Right hindlimb (tissue), 1 donor: Measurements from ENCODE around the gene CRYAA.
A peak's percentile ranks its signal among the peaks of the same experiment; 100 is the strongest.

Source experiments
- DNase-seq: peaks from one replicate; pipeline ENCODE4 v3.0.0-alpha.2; 2018

Gene CRYAA

DNA sequence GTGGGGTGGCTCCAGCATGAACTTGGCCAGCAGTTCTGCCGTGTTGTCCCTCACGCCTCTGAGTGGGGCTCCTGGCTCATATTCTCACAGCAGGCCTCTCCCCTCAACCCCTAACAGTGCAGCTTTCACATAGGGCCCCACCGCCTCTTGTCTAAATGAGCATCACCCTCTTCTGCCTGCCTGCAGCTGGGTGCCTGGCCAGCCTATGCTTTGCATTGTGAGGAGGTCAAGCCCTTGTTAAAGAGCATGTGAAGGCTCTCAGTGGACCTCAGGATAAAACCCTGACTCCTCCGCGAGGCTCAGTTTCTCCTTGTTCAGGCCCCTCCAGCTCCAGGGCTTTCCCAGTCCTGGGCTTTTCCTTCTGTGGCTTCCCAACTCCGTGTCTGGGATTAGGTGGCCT, 34.8 kb downstream of the CRYAA start:
- peak; percentile 2 for DNase-seq

DNA sequence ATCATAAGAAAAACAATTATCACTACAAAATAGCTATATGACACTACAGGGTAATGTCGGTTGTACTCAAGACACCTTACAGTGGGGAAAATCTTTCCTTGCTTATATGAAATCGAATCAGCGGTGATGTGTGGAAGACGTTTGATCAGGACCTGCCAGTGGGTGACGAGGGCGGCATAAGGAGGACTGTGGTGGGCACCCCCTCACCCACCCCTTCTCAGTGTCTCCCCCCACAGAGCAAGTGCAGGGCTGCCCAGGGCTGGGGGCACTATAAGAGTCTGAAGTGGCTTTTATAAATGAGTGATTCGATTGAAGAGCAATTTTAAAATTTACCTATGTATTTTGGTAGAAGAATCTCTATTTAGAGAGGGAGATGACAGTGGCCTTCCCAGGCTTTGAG, 35.8 kb downstream of the CRYAA start:
- DNase-seq: peak; percentile 4

DNA sequence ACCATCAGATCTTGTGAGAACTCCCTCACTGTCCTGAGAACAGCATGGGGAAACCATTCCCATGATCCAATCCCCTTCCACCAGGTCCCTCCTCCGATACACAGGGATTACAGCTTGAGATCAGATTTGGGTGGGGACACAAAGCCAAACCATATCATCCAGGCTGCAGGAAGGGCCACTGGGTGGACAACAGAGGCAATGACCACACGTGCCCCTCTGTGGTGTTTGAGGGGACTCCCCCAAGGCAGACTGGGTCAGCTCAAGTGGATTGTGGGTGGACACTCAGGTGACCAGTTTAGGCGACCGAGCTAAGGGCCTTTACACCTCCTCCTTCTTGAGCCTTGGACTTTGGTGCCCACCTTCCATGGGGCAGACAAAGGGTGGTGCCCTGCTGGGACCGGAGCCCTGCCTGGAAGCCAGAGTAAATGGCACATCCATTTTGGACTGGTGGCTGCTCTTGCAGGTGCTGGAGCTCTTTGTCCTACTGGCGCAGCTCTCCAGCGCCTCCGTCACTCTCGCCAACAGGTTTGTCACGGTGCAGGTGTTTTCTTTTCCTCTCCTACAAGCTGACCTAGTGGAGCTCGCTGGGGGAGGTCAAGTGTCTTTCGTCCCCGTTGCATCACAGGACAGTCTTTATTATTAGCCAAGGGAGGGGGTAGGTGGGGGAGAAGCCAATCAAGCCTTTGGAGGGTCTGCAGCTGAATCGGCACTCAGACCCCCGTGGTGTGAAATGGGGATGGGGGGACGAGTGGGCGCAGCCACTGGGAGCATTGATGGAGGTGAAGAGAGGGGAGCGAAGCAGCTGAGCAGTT, 37.6 kb downstream of the CRYAA start:
- peak; percentile 3 for DNase-seq

DNA sequence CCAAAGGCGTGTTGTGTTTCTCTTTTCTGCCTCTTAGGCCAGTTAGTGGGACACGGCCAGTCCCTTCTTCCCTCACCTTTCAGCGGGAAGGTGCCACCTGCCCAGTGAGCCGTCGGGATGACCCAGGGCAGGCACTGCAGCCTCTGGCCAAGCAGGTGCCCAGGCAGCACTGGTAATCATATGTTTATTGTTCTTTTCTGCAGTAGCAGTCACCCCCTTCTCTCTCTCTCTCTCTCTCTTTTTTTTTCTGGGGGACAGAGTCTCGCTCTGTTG, 38.2 kb downstream of the CRYAA start:
- peak; percentile 7 for DNase-seq

DNA sequence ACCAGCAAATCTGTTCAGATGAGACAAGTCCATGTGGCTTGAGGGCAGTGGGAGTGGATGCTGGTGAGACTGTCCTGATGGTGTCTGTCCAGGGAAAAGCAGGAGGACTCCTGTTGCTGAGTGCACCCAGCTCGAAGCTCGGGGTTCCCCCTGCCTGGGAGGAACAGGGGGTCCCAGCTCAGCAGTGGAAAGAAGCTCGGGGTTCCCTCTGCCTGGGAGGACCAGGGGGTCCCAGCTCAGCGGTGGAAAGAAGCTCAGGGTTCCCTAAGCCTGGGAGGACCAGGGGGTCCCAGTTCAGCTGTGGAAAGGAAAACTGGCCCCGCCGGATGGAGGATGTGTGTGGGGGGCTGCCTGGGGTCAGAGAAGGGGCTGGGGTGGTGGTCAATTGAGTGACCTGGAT, 39.1 kb downstream of the CRYAA start:
- peak; percentile 9 for DNase-seq

DNA sequence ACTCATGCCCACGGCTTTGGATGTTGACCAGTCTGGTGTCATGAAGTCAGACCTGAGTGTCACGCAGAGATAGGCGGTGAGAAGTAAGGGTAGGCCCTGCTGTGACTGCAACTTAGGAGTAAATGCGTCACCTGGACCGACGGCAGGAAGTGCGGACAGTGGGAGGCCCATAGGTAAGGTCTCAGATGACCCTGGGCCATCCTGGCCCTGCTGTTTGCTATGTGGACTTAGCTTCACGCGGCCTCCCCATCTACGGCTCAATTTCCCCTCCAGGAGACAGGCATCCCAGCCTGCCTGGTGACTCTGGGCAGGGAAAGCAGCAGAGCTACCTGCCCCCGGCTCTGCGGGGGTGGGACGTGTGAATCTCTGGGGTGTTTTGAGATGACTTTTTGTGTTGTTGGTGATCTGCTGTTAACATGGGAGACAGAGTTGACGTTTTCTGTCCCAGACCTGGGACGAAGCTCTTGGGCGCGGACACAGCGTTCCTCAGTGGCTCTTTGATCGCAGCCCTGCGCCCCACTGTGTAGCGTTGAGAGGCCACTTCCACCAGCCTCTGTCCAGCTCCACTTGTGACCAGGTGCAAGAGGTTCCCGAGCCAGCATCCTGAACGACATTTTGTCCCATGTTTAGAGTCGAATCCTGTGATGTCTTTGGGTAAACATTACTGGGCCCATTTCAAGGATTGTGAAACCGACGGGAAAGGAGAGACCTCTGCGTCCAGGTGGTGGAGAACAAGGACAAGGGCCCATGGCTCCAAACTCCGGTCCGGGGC, 39.9 kb downstream of the CRYAA start:
- DNase-seq: peak; percentile 12

DNA sequence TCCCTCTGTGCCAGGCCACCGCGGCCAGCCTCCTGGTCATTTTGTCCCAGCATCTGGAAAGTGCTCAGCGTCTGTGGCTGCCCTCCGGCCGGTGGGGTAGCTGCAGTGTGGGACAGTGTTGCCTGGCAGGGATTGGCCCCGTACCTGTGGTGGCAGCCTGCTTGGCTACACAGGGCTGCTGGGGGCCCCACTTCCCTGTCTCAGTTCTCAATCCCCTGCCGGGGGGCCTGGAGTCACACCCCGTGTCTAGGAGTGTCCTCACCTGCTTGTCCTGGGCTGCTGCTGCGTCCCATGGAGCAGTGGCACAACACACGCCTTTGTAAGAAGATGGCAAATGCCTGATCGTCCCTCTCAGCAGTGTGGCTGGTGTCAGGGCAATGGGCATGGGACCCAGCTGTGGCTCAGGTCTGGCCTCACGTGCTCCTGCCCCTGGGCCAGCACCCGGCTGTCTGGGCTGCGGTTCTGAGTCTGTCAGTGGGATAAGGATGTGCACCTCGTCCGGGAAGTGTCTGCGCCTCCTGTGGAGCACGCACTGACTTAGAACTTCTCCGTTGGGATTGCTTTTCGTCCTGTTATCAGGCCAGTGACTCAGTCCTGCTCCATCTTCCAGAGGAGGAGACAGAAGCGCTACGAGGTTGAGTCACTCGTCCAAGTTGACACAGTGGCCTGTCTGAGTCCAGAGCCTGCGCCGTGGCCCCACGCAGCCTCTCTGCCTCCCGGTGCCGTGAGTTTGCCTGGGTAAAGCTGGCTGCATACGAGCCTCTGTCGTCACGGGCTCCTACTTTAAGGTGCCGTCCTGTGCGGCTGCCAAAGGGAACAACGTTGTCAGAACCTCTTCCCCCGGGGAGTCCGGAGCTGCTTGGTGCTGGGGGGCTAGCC, 41.0 kb downstream of the CRYAA start:
- peak; percentile 11 for DNase-seq

DNA sequence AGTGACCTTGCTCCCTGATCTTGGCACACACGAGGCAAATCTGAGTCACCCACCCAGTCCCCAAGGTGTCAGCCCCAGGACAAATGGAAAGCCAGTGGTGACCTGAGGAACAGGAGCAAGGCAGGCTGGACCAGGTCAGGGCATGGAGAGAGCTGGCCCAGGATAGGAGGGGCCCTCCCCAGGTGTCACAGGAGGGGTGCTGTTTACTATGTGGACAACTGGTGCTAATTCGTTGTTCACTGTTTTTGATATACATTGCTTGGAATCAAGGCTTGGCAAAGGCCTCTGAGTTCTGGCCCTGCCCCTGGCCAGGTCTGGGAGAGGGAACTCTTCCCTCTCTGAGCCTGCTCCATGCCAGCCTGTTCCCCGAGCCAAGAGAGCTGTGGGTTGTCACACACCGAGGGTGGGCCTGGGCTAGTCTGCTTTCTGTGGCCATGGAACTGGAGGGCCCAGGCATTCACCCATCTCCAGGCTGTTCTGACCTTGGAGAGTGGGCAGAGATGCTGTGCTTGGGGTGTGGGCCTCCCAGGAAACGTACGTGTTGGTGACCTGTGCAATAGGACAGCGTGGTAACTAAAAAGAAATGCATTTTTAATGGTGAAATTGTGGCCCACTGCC, 41.8 kb downstream of the CRYAA start:
- peak; percentile 12 for DNase-seq

DNA sequence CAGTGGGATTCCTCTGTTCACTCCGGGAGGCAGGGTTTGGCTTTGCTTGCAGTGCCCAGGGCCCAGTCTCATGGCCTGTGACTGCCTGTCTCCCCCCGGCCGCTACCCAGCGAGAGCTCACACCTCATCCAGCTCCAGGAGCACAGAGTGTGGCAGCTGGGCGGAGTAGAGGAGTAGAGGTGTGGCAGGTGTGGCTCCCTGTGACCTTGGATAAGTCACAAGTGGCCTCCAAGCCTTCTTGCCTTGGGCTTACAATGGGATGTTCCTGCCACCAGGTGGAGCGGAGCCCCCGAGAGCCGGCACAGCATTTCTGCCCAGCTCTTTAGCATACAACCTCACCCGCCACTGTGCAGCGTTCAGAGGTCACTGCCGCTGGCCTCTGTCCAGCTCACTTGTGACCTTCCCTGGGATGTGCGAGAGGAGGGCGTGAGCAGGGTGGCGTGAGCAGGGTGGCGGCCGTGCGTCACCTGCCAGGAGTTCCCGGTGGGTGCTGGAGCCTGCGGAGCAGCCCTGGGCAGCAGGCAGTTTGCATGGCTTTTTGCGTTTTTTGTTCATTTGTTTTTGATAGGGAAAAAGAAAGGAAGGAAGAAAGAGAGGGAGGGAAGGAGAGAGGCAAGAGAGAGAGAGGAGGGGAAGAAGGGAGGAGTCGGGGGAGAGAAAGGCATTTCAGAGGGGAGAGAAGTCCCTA, 42.4 kb downstream of the CRYAA start:
- DNase-seq: peak; percentile 39

DNA sequence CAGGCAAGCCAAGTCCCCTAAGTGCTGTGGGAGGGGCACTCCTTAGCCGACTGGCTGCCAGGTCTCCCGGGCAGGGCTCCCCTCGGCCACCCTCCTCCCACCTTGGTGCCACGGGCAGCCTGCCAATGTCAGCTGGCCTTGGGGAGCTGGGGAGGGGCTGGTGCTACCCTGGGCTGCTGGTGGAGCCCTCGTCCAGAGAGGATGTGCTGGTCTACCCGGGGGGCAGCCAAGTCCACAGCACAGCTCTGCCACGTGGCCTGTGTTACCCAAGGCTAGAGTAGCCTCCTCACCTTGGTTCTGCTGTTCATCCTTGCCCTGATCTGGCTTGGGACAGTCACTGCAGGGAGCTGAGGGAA, 42.9 kb downstream of the CRYAA start:
- DNase-seq: peak; percentile 13
